Glomerular visceral epithelial cell (primary cell): ENCODE measurements around the gene FUOM.

Experiments
- DNase-seq: peaks from one replicate; pipeline ENCODE4 v3.0.0-alpha.2; 2016; ENCODE audit errors: extremely low spot score

The FUOM gene

GRCh38 chr10:133311570-133311969 is 46.2 kb downstream of the FUOM start:
- no peak for DNase-seq

- DNase-seq = no peak
Measured at GRCh38 chr10:133310789-133311188, 47.0 kb downstream of the FUOM start.

GRCh38 chr10:133310399-133310755 is 47.4 kb downstream of the FUOM start:
- no peak for DNase-seq

DNA sequence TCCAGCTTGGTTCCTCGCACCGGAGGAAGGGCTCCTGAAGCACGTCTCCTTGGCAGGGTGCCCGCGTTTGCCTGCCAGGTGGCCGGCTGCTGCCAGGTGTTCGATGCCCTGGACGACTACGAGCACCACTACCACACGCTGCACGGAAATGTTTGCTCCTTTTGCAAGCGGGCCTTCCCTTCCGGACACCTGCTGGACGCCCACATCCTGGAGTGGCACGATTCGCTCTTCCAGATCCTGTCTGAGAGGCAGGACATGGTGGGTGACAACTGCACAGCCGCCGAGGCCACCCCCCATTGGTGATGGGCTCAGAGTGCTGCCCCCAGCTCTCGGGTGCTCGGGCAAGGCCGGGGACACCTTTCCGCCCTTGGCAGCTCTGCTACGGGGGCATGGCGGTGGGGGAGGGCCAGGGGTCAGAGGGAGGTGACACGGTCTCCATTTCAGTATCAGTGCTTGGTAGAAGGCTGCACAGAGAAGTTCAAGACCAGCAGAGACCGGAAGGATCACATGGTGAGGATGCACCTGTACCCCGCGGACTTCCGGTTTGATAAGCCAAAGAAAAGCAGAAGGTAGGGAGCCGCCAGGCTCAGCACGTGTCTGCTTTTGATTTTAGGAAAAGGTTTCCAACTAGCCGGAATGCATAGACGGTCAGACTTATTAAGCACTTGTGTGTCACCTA is 48.0 kb downstream of the FUOM start:
- DNase-seq = no peak

GRCh38 chr10:133309100-133309719 is 48.6 kb downstream of the FUOM start:
- DNase-seq = peak; percentile 92

DNA sequence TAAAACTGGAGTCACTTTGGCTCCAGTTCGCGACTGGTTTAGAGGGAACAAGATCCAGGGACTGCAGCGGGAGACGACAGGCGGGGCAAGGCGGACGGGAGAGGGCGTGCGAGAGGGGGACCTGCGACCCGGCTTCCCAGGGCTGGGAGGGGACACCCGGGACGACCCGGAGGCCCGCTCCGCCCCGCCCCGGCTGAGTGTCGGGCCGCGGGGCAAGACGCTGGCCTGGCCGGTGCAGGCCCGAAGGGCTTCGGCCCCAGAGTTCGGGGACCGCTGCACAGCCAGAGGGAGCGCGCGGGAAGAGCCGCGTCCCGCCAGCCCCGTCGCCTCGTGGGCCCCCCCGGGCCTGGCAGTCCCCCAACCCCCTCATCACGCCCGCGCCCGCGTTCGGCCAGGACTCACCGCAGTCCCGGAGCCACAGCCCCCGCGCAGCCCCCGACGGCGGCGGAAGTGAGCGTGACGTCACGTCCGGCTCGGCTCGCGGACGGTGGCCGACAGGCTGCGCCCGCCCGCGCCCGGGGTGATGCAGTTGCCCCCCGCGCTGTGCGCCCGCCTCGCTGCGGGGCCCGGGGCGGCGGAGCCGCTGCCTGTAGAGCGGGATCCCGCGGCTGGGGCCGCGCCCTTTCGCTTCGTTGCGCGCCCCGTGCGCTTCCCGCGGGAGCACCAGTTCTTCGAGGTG is 49.3 kb downstream of the FUOM start, which contains the start of the genes TUBGCP2 and ZNF511:
Gene TUBGCP2, minus strand, starts transcription at position 452 of the 679 bp plus-strand sequence. CDS start 5,931 bp downstream, outside the sequence.
Gene ZNF511, plus strand, starts transcription at position 494 of the 679 bp plus-strand sequence. Its CDS starts 30 bp downstream, at position 524.
- DNase-seq = peak; percentile 79

- DNase-seq = peak; percentile 80
Measured at GRCh38 chr10:133307776-133308420, 49.9 kb downstream of the FUOM start.

- peak; percentile 24 for DNase-seq
Measured at GRCh38 chr10:133306941-133307379, 50.9 kb downstream of the FUOM start.

GRCh38 chr10:133306097-133306476 is 51.7 kb downstream of the FUOM start:
- DNase-seq = no peak
